ENCODE results near the gene MAN1C1.

Gene MAN1C1

DNA sequence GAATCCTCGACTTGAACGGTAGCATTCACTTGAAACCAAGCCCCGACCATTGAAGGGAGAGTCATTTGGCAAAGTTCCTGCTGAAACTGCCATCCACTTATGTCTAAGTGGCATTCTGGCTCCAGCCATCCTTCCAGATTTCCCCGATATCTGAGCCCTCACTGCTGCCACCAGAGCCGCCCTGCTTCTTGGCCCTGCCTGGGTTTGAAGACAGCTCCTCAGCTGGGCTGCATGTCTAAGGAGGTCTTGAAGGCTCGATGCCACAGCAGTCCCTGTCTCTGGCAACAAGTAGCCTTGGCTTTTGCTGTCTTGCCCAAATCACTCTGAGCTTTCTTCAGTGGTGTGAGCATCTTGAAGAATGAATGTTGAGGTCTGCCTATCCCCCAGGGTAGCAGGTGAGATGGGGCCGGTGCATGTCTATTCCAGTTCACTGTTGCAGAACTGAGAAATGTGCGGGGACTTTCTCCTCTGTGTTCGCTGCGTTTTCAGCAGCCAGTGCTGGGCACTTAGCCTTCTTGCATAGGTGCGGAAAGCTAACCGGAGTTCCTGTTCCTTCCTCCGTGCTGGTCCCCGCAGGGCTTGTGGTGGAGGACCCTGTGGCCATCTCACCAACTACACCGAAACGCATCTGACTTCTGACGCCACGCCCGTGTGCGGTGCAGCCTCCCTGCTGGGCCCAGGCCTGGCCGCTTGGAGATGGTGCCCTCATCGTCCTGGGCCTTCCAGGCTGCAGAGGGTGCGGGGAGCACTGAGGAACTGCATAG lies 29.2 kb downstream of the MAN1C1 start:
- no peak overlapping the region for H2AFZ ChIP-seq (ENCODE audit: low read depth, low read length)

DNA sequence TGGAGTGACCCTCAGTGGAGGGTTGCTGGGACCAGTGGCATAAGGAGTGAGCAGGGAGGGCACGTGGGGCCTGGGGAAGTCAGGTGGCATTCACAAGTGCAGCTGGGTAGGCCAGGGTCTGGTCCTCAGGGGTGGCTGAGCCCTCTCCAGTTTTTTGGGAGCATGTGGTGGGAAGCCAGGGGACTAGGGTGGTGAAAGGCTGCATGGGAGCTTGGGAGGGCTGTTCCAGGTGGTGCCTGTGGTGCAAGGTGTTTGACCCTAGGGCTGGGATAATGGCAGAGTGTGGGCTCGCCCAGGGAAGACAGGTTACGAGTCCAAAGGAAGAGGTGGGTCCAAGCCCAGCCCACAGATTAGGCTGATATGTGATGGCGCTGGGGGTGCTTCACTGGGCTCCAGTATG lies 30.5 kb downstream of the MAN1C1 start:
- peaks cover 29% of the 10 kb centered on the region for H4K20me1 ChIP-seq (ENCODE audit: insufficient read depth, low read length)
- TF ChIP-seq, protein P1, sequence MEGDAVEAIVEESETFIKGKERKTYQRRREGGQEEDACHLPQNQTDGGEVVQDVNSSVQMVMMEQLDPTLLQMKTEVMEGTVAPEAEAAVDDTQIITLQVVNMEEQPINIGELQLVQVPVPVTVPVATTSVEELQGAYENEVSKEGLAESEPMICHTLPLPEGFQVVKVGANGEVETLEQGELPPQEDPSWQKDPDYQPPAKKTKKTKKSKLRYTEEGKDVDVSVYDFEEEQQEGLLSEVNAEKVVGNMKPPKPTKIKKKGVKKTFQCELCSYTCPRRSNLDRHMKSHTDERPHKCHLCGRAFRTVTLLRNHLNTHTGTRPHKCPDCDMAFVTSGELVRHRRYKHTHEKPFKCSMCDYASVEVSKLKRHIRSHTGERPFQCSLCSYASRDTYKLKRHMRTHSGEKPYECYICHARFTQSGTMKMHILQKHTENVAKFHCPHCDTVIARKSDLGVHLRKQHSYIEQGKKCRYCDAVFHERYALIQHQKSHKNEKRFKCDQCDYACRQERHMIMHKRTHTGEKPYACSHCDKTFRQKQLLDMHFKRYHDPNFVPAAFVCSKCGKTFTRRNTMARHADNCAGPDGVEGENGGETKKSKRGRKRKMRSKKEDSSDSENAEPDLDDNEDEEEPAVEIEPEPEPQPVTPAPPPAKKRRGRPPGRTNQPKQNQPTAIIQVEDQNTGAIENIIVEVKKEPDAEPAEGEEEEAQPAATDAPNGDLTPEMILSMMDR (IDR thresholded peaks at IDR 0.05; ENCODE audit: borderline replicate concordance, extremely low read depth, low read length, poor library complexity, severe bottlenecking) = no peak
- no peak for TF ChIP-seq EZH2 (IDR thresholded peaks at IDR 0.05; ENCODE audit: borderline replicate concordance, low read depth, low read length, severe bottlenecking)
- ATAC-seq (ENCODE audit: insufficient read depth, low read depth) = no peak

More for the DNA sequence above, 29.2 kb downstream of the MAN1C1 start:
- no peaks in the 10 kb centered on the region for H3K9me3 ChIP-seq (ENCODE audit: insufficient read depth, low read length, severe bottlenecking)
- H3K4me1 ChIP-seq (ENCODE audit: insufficient read depth, low read length) = peaks cover 11% of the 10 kb centered on the region
- H3K9ac ChIP-seq (ENCODE audit: low read depth, low read length) = no peak overlapping the region
- no peak overlapping the region for H3K27ac ChIP-seq (ENCODE audit: low read length)
- DNase-seq (no peak), ATAC-seq (ENCODE audit: insufficient read depth, low read depth) (no peak)
- peaks cover 29% of the 10 kb centered on the region for H4K20me1 ChIP-seq (ENCODE audit: insufficient read depth, low read length)
- peaks cover 40% of the 10 kb centered on the region for H3K27me3 ChIP-seq (ENCODE audit: insufficient read depth, low read length, poor library complexity)
- no peak overlapping the region for H3K4me3 ChIP-seq (ENCODE audit: low read depth in 1 of 2, low read length in 2 of 2)
- no peak overlapping the region for H3K4me2 ChIP-seq (ENCODE audit: insufficient read depth, low read length)
- H3K79me2 ChIP-seq (ENCODE audit: insufficient read depth, low read length) = no peaks in the 10 kb centered on the region
- TF ChIP-seq, protein P1 (IDR thresholded peaks at IDR 0.05; ENCODE audit: borderline replicate concordance, extremely low read depth, low read length, poor library complexity, severe bottlenecking) = no peak
- no peak for TF ChIP-seq EZH2 (IDR thresholded peaks at IDR 0.05; ENCODE audit: borderline replicate concordance, low read depth, low read length, severe bottlenecking)
- no peaks in the 10 kb centered on the region for H3K36me3 ChIP-seq (ENCODE audit: insufficient read depth, low read length)

DNA sequence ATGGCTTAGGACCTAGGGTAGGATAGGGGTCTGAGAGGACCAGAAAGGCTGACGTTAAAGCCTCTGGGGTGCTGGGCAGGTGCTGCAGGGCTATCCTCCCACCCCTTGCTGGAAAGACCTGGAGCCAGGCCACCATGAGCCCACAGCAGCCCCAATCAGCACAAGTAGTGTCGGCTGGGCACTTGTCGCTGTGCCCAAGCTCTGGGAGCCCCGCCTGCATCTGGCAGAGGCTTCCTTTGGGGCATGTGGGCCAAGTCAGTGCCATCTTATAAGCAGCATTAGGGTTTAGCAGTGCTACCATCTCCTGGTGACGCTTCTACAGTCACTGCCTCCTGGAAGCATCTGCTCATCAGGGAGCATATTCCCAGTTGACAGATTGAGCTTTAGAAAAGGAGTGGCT lies 31.3 kb downstream of the MAN1C1 start:
- H3K27ac ChIP-seq (ENCODE audit: low read length) = no peak overlapping the region
- H3K9me3 ChIP-seq (ENCODE audit: insufficient read depth, low read length, severe bottlenecking) = no peaks in the 10 kb centered on the region
- H3K79me2 ChIP-seq (ENCODE audit: insufficient read depth, low read length) = no peaks in the 10 kb centered on the region
- H2AFZ ChIP-seq (ENCODE audit: low read depth, low read length) = no peak overlapping the region
- no peak overlapping the region for H3K9ac ChIP-seq (ENCODE audit: low read depth, low read length)
- no peak for TF ChIP-seq EZH2 (IDR thresholded peaks at IDR 0.05; ENCODE audit: borderline replicate concordance, low read depth, low read length, severe bottlenecking)
- TF ChIP-seq, protein P1 (IDR thresholded peaks at IDR 0.05; ENCODE audit: borderline replicate concordance, extremely low read depth, low read length, poor library complexity, severe bottlenecking) = no peak
- no peak overlapping the region for H3K4me3 ChIP-seq (ENCODE audit: low read depth in 1 of 2, low read length in 2 of 2)
- H4K20me1 ChIP-seq (ENCODE audit: insufficient read depth, low read length) = peaks cover 35% of the 10 kb centered on the region
- ATAC-seq (ENCODE audit: insufficient read depth, low read depth) (no peak), DNase-seq (no peak)
- no peak overlapping the region for H3K4me2 ChIP-seq (ENCODE audit: insufficient read depth, low read length)
- H3K4me1 ChIP-seq (ENCODE audit: insufficient read depth, low read length) = peaks cover 4% of the 10 kb centered on the region
- no peaks in the 10 kb centered on the region for H3K36me3 ChIP-seq (ENCODE audit: insufficient read depth, low read length)
- H3K27me3 ChIP-seq (ENCODE audit: insufficient read depth, low read length, poor library complexity) = peaks cover 34% of the 10 kb centered on the region

More for the DNA sequence above, 30.5 kb downstream of the MAN1C1 start:
- H3K4me1 ChIP-seq (ENCODE audit: insufficient read depth, low read length) = peaks cover 11% of the 10 kb centered on the region
- peaks cover 35% of the 10 kb centered on the region for H3K27me3 ChIP-seq (ENCODE audit: insufficient read depth, low read length, poor library complexity)
- no peak for DNase-seq
- no peak overlapping the region for H3K4me3 ChIP-seq (ENCODE audit: low read depth in 1 of 2, low read length in 2 of 2)
- H3K79me2 ChIP-seq (ENCODE audit: insufficient read depth, low read length) = no peaks in the 10 kb centered on the region
- H3K4me2 ChIP-seq (ENCODE audit: insufficient read depth, low read length) = no peak overlapping the region
- no peak overlapping the region for H3K9ac ChIP-seq (ENCODE audit: low read depth, low read length)
- no peaks in the 10 kb centered on the region for H3K36me3 ChIP-seq (ENCODE audit: insufficient read depth, low read length)
- no peak overlapping the region for H3K27ac ChIP-seq (ENCODE audit: low read length)
- no peaks in the 10 kb centered on the region for H3K9me3 ChIP-seq (ENCODE audit: insufficient read depth, low read length, severe bottlenecking)
- H2AFZ ChIP-seq (ENCODE audit: low read depth, low read length) = no peak overlapping the region
